Lower lobe of right lung (tissue), 2 donors: ENCODE results near the gene PPIB. TPM values are rescaled to one million over a fixed set of nuclear protein-coding genes. Genes with fewer than 3 reads are reported as not detected.
"Not testable (repeated sequence)": the region's sequence is repeated elsewhere in the genome, so short reads cannot be mapped to it uniquely, and the experiment has no call there.

ENCODE experiments used
- ATAC-seq, 2 donors: fragments of 200-7000 bp; cut with Tn5 transposase; one replicate each; pipeline ENCODE4 v1.9.1; 2020 to 2022; ENCODE audit warnings: mild to moderate bottlenecking in 2 of 2, moderate library complexity in 2 of 2
- DNase-seq: peaks from one replicate; pipeline ENCODE4 v3.0.0-alpha.2; 2020
- H3K27ac ChIP-seq: fragments of 200-600 bp; one replicate; pipeline ENCODE4 v1.8.0; 2022
- H3K27me3 ChIP-seq: fragments of 200-600 bp; one replicate; pipeline ENCODE4 v1.8.0; 2022; ENCODE audit warnings: low read depth
- H3K36me3 ChIP-seq: fragments of 200-600 bp; one replicate; pipeline ENCODE4 v1.8.0; 2022; ENCODE audit warnings: mild to moderate bottlenecking
- H3K4me1 ChIP-seq: fragments of 200-600 bp; one replicate; pipeline ENCODE4 v1.8.0; 2022
- H3K4me3 ChIP-seq: fragments of 200-600 bp; one replicate; pipeline ENCODE4 v1.8.0; 2022; ENCODE audit warnings: mild to moderate bottlenecking
- H3K9me3 ChIP-seq: fragments of 200-600 bp; one replicate; pipeline ENCODE4 v1.8.0; 2022
- CTCF ChIP-seq: fragments of 200-600 bp; IDR thresholded peaks from one replicate; pipeline ENCODE4 v1.8.0; 2022; ENCODE audit warnings: antibody characterized with exemption, mild to moderate bottlenecking
- intact Hi-C: fragments of 100-400 bp; cut with DNase I; formaldehyde crosslinking; loops from one replicate; pipeline ENCODE4 v1.11.0; 2022
- total RNA-seq: library from RNA; stranded (reverse); fragmentation: NEBNext Ultra II Directional; extraction: Animal tissue kit (Norgen Biotek cat#: 25700); gene quantifications from one replicate; pipeline ENCODE4 v1.2.1, GENCODE V29; 2021
- donor health status: DM: no; HTN: yes; CAD: no; lungs with severe emphysema.

The PPIB gene
- total RNA-seq, 1 donor from 2014 or later = 323 TPM

- no peak overlapping the region for H3K4me3 ChIP-seq
- H3K4me1 ChIP-seq = no peaks in the 10 kb centered on the region
- no peak for TF ChIP-seq CTCF
- no peaks in the 10 kb centered on the region for H3K9me3 ChIP-seq
- no peaks in the 10 kb centered on the region for H3K27me3 ChIP-seq
- DNase-seq (no peak), ATAC-seq (no peak)
- intact Hi-C loops = no loop called here
- H3K36me3 ChIP-seq = peaks cover 99% of the 10 kb centered on the region
- no peak overlapping the region for H3K27ac ChIP-seq
These were observed 36.8 kb downstream of the PPIB start for GRCh38 chr15:64125978-64126377.

- Histone ChIP-seq H3K9me3 (no peaks in the 10 kb centered on the region), H3K27ac (no peak overlapping the region), H3K27me3 (no peaks in the 10 kb centered on the region), H3K4me3 (no peak overlapping the region), H3K4me1 (no peaks in the 10 kb centered on the region), H3K36me3 (peaks cover 99% of the 10 kb centered on the region)
- intact Hi-C loops = no loop called here
- no peak for TF ChIP-seq CTCF
- DNase-seq = no peak
- no peak for ATAC-seq
These were observed 39.9 kb downstream of the PPIB start for GRCh38 chr15:64122936-64123351.

- no peak overlapping the region for H3K4me3 ChIP-seq
- intact Hi-C loops = no loop called here
These were observed 40.4 kb downstream of the PPIB start for GRCh38 chr15:64122444-64122843.

GRCh38 chr15:64121614-64122013 lies 41.2 kb downstream of the PPIB start:
- ATAC-seq (no peak), DNase-seq (no peak)
- Histone ChIP-seq H3K4me1 (peaks cover 9% of the 10 kb centered on the region), H3K27ac (no peak overlapping the region), H3K9me3 (no peaks in the 10 kb centered on the region), H3K27me3 (no peaks in the 10 kb centered on the region), H3K36me3 (peaks cover 99% of the 10 kb centered on the region), H3K4me3 (no peak overlapping the region)
- no peak for TF ChIP-seq CTCF
- intact Hi-C loops = no loop called here

More at GRCh38 chr15:64122444-64122843, 40.4 kb downstream of the PPIB start:
- H3K4me1 ChIP-seq = peaks cover 3% of the 10 kb centered on the region
- no peaks in the 10 kb centered on the region for H3K27me3 ChIP-seq
- H3K9me3 ChIP-seq = no peaks in the 10 kb centered on the region
- no peak for TF ChIP-seq CTCF
- DNase-seq = no peak
- no peak overlapping the region for H3K27ac ChIP-seq
- no peak for ATAC-seq
- H3K36me3 ChIP-seq = peaks cover 99% of the 10 kb centered on the region

GRCh38 chr15:64120322-64120721 lies 42.5 kb downstream of the PPIB start:
- H3K4me1 ChIP-seq, H3K27ac ChIP-seq, H3K9me3 ChIP-seq, H3K27me3 ChIP-seq, DNase-seq, intact Hi-C loops, H3K4me3 ChIP-seq, ATAC-seq: not testable (repeated sequence)
- H3K36me3 ChIP-seq = peaks cover 99% of the 10 kb centered on the region

GRCh38 chr15:64117759-64118487 lies 44.9 kb downstream of the PPIB start:
- no peaks in the 10 kb centered on the region for H3K27me3 ChIP-seq
- H3K4me1 ChIP-seq = peaks cover 16% of the 10 kb centered on the region
- TF ChIP-seq CTCF = no peak
- ATAC-seq = peak; percentile 90 to 96
- DNase-seq = no peak
- H3K27ac ChIP-seq = no peak overlapping the region
- H3K36me3 ChIP-seq = peaks cover 99% of the 10 kb centered on the region
- intact Hi-C loops = no loop called here
- no peaks in the 10 kb centered on the region for H3K9me3 ChIP-seq
- H3K4me3 ChIP-seq = no peak overlapping the region
